Ovary (tissue), 3 donors: ENCODE data around the gene RNF208.

Experiments
- EP300 ChIP-seq: sonication (generic); formaldehyde crosslinking; IDR thresholded peaks from one replicate; pipeline ENCODE4 v1.6.1; 2017; ENCODE audit warnings: antibody characterized with exemption
- POLR2A ChIP-seq: fragments of 450-650 bp; IDR thresholded peaks from one replicate; pipeline ENCODE4 v1.6.1; 2017; ENCODE audit warnings: antibody characterized with exemption, mild to moderate bottlenecking, moderate library complexity
- TF ChIP-seq, protein P1 (sequence below), 3 donors: fragments of 450-650 bp in 2 of 3; fragments of 200-600 bp in 1 of 3; IDR thresholded peaks; one replicate each; pipeline versions ENCODE4 v1.5.1 to v1.8.0; 2016 to 2022; ENCODE audit warnings: antibody characterized with exemption in 3 of 3, mild to moderate bottlenecking in 1 of 3
- donor health status: DM: no; HTN: no; CAD: no.

DNA sequence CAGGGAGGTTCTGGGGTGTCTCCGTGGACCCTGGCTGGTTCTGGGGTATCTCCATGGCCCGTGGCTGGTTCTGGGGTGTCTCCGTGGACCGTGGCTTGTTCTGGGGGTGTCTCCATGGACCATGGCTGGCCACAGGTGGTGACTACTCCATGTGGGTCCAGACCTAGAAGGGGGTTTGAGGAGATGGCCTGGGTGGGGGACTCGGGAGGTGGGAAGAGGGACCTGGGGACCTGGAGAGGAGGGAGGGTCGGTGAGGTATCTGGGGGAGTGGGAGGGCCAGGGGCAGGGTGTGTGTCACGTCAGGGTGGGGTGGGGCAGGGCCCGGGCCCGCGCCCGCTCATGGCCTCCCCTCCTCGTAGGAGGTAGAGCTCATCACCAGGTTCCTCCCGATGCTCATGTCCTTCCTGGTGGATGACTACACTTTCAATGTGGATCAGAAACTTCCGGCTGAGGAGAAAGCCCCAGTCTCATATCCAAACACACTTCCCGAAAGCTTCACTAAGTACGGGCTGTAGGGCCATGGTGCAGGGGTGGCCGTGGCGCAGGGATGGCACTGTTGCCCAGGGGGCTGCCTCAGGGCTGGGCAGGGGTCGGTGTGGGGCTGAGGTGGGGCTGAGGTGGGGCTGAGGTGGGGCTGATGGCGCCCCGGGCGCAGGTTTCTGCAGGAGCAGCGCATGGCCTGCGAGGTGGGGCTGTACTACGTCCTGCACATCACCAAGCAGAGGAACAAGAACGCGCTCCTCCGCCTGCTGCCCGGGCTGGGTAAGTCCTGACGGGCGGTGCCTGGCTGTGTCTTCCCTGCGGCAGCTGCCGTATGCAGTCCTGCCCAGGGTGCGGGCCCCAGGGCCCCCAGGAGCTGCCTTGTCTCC, 44.8 kb upstream of the RNF208 start:
- TF ChIP-seq, protein P1, sequence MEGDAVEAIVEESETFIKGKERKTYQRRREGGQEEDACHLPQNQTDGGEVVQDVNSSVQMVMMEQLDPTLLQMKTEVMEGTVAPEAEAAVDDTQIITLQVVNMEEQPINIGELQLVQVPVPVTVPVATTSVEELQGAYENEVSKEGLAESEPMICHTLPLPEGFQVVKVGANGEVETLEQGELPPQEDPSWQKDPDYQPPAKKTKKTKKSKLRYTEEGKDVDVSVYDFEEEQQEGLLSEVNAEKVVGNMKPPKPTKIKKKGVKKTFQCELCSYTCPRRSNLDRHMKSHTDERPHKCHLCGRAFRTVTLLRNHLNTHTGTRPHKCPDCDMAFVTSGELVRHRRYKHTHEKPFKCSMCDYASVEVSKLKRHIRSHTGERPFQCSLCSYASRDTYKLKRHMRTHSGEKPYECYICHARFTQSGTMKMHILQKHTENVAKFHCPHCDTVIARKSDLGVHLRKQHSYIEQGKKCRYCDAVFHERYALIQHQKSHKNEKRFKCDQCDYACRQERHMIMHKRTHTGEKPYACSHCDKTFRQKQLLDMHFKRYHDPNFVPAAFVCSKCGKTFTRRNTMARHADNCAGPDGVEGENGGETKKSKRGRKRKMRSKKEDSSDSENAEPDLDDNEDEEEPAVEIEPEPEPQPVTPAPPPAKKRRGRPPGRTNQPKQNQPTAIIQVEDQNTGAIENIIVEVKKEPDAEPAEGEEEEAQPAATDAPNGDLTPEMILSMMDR (IDR thresholded peaks at IDR 0.05): no peak
- TF ChIP-seq POLR2A: no peak
- TF ChIP-seq EP300: no peak
